ENCODE data around the gene CCDC178.

CCDC178 gene

GRCh38 chr18:33034212-33034611 is 406.3 kb downstream of the CCDC178 start:
- no peak overlapping the region for H3K4me3 ChIP-seq (ENCODE audit: low read depth, low read length)
- no peak for TF ChIP-seq CTCF (IDR thresholded peaks at IDR 0.05; ENCODE audit: low read depth, low read length)

- TF ChIP-seq CTCF (IDR thresholded peaks at IDR 0.05; ENCODE audit: low read depth, low read length): no peak
- H3K4me3 ChIP-seq (ENCODE audit: low read depth, low read length): no peak overlapping the region
These were observed 418.2 kb downstream of the CCDC178 start for GRCh38 chr18:33022370-33022769.

GRCh38 chr18:33020877-33021276 is 419.6 kb downstream of the CCDC178 start:
- no peak for TF ChIP-seq CTCF (IDR thresholded peaks at IDR 0.05; ENCODE audit: low read depth, low read length)

GRCh38 chr18:33014060-33014796 is 426.3 kb downstream of the CCDC178 start:
- H3K4me3 ChIP-seq (ENCODE audit: low read depth, low read length): no peak overlapping the region
- no peak for TF ChIP-seq CTCF (IDR thresholded peaks at IDR 0.05; ENCODE audit: low read depth, low read length)

More at GRCh38 chr18:33020877-33021276, 419.6 kb downstream of the CCDC178 start:
- no peak overlapping the region for H3K4me3 ChIP-seq (ENCODE audit: low read depth, low read length)

- no peak for TF ChIP-seq CTCF (IDR thresholded peaks at IDR 0.05; ENCODE audit: low read depth, low read length)
- H3K4me3 ChIP-seq (ENCODE audit: low read depth, low read length): no peak overlapping the region
These were observed 430.4 kb downstream of the CCDC178 start for GRCh38 chr18:33010149-33010548.

GRCh38 chr18:32998921-32999320 is 441.6 kb downstream of the CCDC178 start:
- no peak for TF ChIP-seq CTCF (IDR thresholded peaks at IDR 0.05; ENCODE audit: low read depth, low read length)
- no peak overlapping the region for H3K4me3 ChIP-seq (ENCODE audit: low read depth, low read length)

GRCh38 chr18:32998285-32998684 is 442.2 kb downstream of the CCDC178 start:
- H3K4me3 ChIP-seq (ENCODE audit: low read depth, low read length): no peak overlapping the region
- TF ChIP-seq CTCF (IDR thresholded peaks at IDR 0.05; ENCODE audit: low read depth, low read length): no peak

All from WI38 (cell line).